ENCODE data around the gene CPSF3. TPM values are rescaled to one million over a fixed set of nuclear protein-coding genes. Genes with fewer than 3 reads are reported as not detected.

CPSF3 gene
- total RNA-seq (ENCODE audit: insufficient read depth, low replicate concordance) = 56.8 TPM

DNA sequence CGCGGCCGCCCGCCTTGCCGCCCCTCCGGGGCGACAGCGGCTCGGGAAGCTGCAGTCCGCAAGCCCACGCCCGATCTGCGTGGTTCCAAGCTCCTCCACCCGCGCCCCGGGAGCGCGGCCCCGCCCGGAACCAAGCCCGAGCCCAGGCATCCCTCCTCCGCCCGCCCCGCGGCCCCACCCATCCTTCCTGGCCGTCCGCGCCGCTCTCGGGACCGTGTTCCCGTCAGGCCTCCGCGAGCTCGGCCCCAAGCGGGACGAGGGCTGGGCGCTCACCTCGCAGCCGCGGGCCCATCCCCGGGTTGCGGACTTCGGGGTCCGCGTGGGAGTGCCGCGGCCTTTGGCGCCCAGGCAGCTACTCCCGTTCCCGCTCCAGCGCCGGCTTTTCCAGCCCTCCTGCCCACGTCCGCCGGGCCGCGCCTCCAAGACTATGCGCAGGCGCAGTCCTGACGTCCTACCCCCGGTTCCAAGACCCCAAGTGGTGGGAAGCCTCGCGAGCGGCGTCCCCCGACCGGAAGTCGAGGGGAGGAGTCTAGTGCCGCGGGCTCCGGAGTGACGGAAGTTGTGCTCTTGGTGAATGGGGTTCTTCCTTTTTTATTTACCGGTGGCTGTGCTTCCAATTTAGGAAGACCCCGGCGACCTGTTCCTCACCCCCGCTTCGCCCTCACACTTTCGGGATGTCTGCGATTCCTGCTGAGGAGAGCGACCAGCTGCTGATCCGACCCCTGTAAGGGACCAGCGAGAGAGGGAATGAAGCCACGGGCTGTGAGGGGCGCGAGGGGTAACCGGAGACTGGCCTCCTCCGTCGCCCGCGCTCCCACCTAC lies at the start of gene CPSF3, which contains the start of gene ITGB1BP1:
CPSF3 (plus strand) TSS at position 555 of the 822 bp plus-strand sequence; CDS start at position 675, 120 bp downstream.
ITGB1BP1 (minus strand) TSS at position 429 of the 822 bp plus-strand sequence. CDS start 4,831 bp downstream, outside the sequence.
- peak; percentile 99 for DNase-seq (ENCODE audit: low spot score)

DNA sequence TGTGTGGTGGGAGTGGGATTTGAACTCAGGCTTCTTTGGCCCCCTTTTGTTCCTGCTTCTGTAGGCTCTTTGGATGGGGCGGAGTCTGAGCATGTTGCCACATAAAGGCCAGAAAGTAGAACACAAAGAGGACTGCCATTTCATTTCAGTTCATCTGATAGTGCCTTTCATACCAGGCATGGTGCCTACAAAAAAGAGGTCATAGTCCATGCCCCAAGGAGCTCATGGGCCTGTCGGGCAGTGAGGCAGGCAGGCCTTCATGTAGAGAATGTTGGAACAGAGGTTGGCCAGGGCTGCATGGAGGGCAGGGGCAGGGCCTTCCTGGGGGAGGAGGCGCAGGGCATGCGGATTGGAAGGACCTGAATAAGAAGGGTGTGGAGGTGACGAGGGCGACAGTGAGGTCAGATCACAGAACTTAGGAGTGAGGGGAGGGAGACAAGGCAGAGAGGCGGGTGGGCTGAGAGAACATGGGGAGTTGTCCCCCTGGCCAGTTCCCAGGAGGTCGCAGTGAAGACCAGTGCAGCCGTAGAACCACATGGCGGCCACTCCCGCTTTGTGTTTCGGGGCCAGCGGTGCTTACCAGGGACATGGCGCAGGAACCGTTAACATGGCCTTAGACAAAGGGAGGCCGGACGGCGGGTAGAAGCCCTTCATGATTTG lies 49.3 kb upstream of the CPSF3 start:
- no peak for DNase-seq (ENCODE audit: low spot score)

DNA sequence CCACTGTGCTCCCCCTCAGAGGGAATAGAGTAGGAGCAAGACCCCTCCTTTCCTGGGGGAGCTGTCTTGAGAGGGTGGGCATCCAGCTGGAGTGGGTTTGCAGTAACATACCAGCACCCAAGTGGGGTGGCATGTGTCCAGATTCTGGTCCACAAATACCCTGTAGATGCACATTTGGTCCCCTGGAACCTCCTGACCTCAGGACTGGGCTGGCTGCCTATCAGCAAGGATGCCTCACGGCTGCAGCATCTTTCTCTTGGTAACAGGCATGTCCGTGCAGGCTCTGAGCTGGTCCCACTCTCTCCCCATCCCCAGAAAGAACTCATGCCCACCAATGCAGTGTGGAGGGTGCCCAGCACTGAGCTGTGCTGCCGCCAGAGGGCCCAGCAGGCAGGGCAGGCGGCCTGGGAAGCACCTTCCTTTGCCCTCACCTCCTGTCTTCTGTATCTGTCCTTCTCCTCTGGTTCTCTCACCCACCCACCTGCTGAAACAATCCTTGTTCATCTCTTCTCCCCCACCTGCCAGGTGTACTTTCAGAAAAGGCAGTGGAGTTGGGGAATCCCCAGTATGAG lies 47.5 kb upstream of the CPSF3 start:
- DNase-seq (ENCODE audit: low spot score) = no peak

DNA sequence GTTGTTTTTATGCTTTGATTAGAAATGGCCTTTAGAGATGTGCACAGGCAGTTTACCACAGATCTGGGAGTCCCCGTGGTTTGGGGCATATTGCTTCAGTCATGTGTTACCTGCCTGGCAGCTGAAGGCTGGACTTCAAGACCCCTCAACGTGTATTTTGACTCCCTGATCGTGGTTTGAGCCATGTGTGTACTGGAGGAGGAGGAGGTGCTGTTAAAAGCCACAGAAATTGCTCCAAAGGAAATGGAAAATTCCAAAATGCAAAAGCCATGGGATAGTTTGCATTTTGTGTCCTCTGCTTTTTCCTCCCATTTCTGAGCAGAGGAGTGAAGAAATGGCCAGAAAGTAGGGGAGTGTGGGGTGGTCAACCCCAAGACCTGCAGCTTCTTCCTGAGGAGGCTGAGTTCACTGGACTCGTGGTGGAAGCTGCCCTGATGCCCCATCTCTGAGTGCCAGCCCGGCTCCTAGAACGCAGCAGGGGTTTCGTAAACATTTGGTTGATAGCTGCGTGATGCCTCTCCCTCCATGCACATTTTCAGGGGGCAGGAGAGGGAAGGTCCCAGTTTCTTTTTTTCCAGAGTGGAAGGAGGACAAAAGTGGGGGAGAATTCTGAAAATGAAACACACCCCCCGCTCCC lies 45.9 kb upstream of the CPSF3 start:
- no peak for DNase-seq (ENCODE audit: low spot score)

DNA sequence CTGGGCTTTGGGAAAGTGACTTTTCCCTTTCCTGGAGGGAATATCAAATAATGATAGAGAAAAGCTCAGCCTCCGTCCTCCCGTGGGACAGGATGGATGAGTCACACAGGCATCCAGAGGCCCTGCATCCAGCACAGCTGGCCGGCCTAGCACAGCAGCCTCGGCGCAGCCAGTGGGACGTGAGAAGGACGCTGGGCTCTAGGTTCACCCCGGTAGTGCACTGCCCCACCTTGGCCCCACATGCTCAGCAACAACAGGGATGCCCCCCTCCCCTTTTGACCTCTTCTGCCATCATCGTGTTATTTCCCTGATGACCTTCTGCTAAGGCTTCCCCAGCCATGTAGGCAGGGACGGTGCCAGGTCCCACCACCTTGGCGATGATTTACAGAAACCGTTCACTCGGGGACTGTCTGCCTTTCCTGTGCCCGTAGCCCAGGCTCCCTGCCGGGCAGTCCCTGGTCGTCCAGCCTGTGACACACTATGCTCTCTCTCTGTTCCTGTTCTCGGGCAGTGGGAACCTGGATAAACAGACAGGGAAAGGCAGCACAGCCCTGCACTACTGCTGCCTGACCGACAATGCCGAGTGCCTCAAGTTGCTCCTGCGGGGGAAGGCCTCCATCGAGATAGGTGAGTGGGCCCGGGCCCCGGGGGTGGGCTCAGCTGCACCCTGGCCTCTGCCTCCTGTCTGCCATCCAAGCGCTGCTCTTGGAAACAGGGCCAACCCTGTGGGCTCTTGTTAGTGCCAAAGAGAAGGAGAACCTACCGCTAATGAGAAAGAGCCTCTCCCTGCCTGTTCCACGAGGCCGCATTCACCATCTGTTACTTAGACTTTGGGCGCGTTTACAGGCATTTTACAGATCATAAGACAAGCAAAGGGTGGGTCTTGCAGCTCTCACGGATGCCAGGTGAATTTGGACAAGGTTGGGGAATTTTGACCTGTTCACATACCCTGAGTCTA lies 44.7 kb upstream of the CPSF3 start:
- peak; percentile 70 for DNase-seq (ENCODE audit: low spot score)

DNA sequence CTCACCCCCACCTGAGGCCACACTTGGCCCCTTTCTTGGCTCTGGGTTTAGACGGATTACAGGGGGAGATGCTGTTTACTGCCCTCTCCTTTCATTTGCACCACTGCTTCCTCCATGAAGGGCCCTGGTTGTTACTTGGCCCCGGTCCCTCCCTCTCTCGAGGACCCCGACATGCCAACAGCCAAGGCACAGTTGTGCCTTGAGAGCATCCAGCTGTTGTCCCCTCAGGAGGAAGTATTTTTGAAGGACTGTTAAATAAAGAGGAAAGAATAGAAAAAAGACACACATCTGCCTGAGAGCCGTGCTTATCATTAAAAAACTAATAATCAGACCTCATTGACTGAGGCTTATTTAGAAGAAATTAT lies 44.1 kb upstream of the CPSF3 start:
- no peak for DNase-seq (ENCODE audit: low spot score)

DNA sequence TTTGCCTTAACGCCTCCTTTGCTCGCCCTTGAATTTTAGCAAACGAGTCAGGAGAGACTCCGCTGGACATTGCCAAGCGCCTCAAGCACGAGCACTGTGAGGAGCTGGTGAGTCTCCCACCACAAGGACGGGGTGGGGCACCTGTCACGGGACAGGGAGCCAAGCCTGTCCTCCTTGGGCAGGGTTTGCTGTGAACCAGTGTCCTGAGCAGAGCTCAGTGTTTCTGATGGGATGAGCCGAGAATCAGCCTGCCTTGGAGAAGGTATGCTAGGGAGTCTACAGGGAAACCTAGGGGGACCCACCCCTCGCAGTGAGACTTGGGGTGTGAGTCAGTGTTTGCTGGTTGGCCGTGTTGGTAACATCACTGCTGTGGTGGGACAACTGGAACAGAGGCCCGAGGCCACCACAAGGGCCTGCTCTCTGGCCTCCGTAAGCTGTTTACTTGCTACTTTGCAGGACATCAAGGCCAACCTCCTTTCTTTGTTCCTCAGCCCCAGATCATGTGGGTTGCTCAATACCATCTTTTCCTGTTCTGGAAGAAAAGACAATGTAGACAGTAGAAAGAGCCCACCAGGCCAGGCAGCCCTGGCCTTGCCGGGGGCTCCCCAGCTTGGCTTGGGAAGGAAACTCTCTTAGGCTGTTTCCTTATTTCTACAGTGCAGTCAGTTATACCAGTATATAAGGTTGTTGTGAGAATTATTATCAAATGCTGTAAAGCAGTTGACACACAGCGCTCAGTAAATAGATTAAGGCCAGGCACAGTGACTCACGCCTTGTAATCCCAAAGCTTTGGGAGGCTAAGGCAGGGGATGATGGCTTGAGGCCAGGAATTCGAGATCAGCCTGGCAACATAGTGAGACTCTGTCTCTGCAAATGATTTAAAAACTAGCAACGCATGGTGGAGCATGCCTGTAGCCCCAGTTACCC lies 42.5 kb upstream of the CPSF3 start:
- DNase-seq (ENCODE audit: low spot score) = peak; percentile 95

DNA sequence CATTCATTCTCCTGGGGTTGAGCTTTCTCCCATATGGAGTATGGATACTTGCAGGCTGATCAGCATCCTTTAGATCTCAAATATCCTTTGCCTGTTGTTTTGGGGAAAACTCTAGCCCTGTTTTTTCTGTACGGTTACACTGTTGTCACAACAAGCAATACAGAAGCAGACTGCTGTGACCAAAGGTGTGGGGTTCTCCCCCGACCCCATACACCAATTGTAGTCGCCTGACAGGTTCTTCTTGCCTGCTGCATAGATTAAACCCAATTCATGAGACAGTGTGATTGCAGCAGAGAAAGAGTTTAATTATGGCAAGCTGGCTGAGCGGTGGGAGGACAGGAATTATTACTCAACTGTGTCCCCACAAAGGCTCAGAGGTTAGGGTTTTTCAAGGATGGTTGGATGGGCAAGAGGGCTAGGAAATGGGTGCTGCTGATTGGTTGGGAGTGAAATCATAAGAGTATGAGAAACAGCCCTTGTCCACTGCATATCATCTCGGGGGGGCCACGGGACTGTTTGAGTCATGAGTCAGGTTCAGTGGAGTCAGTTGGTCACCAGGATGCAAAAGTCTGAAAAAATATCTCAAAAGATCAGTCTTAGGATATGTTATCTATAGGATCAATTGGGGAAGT lies 40.7 kb upstream of the CPSF3 start:
- no peak for DNase-seq (ENCODE audit: low spot score)

DNA sequence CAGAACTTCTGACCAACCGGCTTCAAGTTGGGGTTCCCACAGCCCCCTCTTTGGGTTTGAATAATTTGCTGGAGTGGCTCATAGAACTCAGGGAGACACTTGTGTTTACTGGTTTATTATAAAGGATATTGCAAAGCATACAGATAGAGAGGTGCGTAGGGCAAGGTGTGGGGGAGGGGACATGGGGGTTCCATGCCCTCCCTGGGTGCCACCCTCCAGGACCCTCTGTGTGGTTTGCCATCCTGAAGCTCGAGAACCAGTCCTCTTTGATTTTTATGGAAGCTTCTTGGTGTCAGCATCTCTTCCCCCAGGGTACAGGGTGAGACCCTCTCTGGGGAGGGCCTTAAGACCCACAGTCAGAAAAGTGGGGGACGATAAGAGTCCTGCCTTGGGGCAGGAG lies 38.9 kb upstream of the CPSF3 start:
- no peak for DNase-seq (ENCODE audit: low spot score)

DNA sequence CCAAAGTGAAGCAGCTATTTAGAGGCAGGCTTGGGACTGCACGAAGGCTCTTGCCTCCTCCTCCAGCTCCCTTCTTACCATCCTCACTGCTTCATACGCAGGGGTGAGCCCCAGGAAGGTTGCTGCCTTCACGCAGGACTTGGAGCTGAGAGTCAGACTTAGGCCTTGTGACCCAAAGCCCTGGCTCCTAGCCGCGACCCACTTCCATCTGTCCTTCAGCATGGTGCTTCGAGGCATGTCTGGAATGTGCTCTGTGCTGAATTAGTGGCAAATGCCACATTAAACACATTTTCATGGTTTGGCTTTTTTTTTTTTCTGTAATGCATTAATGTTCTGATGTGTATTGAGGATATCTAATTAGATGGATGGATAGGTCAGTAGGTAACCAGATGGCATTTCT lies 37.6 kb upstream of the CPSF3 start:
- DNase-seq (ENCODE audit: low spot score) = no peak

DNA sequence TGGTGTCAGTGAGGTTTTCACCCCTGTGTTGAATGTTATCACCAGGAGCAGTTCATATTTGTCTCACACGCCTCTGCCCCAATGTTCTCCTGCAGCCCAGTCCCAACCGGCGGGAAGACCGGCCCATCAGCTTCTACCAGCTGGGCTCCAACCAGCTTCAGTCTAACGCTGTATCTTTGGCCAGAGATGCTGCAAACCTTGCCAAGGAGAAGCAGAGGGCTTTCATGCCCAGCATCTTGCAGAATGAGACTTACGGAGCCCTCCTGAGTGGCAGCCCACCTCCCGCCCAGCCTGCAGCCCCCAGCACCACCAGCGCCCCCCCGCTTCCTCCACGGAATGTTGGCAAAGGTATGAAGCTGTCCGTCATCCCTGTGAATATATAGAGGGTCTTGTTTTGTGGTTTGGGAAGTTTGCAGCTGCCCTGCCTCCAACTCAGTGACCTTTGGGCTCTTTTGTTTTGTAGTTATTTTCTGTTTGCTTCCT lies 35.2 kb upstream of the CPSF3 start:
- DNase-seq (ENCODE audit: low spot score) = no peak

DNA sequence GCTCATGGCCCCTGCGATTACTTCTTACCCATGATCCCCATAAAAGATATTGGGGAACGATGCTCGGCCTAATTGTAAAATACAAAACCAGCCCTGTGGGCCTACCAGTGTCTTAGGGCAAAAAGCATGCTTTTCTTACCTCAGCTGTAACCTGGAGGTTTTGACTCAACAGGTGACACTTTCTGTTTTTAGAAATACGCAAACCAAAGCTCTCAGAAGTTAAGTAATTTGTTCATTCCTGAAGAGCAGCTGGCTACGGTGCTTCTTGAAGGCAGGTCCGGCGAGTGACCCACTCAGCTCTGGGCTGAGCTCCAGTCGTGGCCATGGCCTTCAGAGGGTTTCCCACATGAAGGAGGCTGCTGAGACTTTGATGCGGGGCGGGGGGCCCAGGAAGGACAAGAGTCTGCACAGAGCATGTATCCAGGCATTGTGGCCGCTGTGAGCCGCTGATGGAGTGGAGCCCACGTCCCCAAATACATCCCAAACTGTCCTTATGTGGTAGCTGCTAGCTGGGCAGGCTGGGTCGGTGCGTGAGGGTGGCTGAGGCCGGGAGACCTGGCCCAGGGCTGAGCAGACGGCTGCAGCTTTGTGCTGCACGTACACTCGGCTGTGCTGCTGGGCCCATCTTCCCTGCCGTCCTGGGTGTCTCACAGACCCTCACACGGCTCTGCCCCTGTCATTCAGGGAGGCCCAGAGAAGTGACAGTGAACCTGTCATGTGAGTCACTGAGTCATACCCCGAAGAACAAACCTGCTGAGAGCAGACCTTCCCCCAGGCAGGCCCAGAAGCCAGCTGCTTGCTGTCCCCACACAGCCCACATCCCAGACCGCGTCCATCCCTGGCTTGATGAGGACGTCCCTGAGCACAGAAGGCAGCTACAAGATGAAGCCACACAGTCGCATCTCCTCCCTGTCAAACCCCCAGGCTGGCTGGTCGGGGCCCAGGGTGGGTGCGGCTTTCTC lies 34.2 kb upstream of the CPSF3 start:
- no peak for DNase-seq (ENCODE audit: low spot score)

DNA sequence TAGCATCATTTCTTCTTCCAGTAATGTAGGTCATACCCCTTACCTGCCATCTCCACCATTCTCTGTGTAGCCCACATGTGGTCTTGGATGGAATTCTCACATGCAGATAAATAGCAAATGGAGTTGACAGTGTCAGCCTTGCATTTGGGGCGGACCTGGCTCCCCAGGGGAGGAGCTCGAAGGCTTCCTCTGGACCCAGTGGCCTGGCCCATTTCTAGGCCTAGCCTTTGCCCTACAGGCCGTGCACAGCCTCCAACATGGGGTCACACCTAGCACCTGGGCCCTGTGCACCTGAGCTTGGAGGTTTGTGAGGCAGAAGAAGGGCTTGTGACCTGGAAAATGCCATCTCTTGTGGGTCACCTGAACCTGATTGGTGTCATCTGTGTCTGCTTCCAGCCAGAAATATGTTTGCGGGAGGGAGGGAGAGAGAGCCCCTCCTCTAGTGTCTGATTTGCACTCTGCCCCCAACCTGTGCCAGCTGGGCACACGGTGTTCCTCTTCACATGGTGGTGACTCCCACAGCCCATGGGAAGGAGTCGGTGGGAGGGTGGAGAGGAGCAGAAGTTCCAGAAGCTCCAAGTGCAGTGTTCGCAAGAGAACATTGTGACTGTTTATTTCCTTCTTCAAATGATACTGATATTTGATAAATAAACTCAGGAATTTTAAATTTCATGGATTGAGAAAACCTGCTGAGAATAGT lies 33.2 kb upstream of the CPSF3 start:
- DNase-seq (ENCODE audit: low spot score) = no peak

DNA sequence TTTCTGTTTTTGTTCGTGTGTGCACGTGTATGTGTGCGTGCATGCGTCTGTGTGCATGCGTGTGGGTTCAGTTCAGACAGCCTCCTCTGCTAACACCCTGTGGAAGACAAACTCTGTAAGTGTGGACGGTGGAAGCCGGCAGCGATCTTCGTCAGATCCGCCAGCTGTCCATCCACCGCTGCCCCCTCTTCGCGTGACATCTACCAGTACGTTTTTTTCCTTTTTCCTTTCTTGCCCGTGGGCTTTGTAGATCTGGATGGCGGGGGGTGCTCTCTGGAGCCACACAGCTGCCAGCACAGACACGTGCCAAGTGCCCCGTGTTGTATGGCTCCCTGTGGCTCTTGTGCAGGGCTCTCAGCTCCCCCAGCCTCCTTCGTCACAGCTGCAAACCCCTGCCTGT lies 32.5 kb upstream of the CPSF3 start:
- no peak for DNase-seq (ENCODE audit: low spot score)

DNA sequence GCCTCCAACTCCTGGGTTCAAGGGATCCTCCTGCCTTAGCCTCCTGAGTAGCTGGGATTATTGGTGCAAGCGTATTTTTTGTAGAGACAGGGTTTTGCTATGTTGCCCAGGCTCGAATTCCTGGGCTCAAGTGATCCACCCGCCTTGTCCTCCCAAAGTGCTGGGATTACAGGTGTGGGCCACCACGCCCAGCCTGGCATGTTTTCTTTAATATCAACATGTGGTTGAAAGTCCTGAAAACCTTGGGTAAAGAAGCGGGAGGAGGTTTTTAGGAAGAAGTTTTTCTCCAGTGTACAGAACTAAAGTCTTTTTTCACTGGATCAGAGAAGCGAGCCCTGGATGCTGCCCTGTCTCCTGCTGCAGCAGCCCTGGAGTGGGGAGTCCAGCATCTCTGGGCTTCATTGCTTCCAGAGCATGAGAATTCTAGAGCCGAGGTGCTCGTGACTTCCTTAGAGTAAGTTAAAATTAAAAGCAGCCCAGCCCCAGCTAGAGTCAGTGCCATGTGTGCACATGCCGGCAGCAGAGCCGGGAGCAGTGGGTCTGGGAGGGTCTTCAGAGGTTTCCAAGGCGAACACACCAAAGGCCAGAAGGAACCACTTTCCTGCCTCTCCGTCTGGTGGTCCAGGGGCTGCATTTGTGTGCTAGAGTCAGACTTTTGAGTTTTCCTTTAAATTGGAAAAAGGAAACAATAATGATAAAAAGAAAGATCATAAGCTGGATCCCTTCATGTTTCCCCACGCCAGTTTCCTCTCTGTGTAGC lies 31.3 kb upstream of the CPSF3 start:
- peak; percentile 22 for DNase-seq (ENCODE audit: low spot score)

DNA sequence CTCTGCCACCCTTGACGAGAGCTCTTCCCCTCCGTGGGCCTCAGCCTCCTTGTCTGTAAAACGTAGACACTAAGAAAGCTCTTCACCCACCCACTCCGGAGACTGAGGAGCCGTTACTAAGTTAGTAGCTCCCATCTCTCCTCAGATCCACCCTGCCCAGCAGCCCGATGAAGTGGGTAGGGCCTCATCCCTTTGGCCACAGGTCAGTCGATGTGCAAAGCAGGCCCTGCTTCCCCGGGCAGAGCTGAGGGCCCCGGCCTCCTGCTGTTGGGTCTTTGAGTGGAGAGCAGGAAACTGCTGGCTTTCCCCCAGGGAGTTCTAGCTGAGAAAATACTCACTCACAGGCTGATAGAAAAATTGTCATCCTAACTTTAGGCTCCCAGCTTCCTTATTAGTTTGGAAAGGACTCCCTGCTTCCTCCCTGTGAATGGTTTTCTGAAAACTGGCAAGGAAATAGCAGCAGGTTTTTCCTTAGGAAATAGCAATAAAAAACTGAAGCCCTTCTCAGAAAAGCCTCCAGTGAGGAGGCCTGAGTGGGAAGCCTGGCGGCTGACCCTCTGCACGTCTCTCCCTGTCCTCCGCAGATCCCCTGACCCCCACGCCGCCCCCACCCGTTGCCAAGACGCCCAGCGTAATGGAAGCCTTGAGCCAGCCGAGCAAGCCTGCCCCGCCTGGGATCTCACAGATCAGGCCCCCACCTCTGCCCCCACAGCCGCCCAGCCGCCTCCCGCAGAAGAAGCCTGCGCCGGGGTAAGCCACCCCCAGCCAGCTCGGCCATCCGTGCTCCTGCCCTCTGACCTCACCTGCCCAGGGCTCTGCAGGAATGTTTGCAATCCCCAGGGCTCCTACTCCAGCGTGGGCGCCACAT lies 30.3 kb upstream of the CPSF3 start:
- peak; percentile 88 for DNase-seq (ENCODE audit: low spot score)

Measured in umbilical cord (tissue), 2 donors.